Left lung (tissue), 10 donors: Measurements from ENCODE around the gene SLC39A9. TPM values are rescaled to one million over a fixed set of nuclear protein-coding genes. Genes with fewer than 3 reads are reported as not detected.
"Not testable (repeated sequence)": the region's sequence is repeated elsewhere in the genome, so short reads cannot be mapped to it uniquely, and the experiment has no call there.

Source experiments
- ATAC-seq: fragments of 200-7000 bp; cut with Tn5 transposase; one replicate; pipeline ENCODE4 v1.9.1; 2020; ENCODE audit warnings: moderate library complexity
- DNase-seq, 4 donors: peaks; one replicate each; pipeline ENCODE4 v3.0.0-alpha.2; 2013 to 2020
- H3K27ac ChIP-seq, 2 donors: fragments of 200-600 bp; sonication (generic) in 1 of 2; one replicate each; pipeline versions ENCODE4 v1.5.0 to v1.8.0; 2020 to 2021
- H3K27me3 ChIP-seq, 2 donors: fragments of 200-600 bp; sonication (generic) in 1 of 2; one replicate each; pipeline versions ENCODE4 v1.5.0 to v1.8.0; 2020 to 2021
- H3K36me3 ChIP-seq, 2 donors: fragments of 200-600 bp; sonication (generic) in 1 of 2; one replicate each; pipeline versions ENCODE4 v1.5.0 to v1.8.0; 2020 to 2021
- H3K4me1 ChIP-seq, 2 donors: fragments of 200-600 bp; one replicate each; pipeline ENCODE4 v1.8.0; 2021
- H3K4me3 ChIP-seq, 2 donors: fragments of 200-600 bp; sonication (generic) in 1 of 2; one replicate each; pipeline versions ENCODE4 v1.5.0 to v1.8.0; 2020 to 2021; ENCODE audit warnings: mild to moderate bottlenecking in 1 of 2
- H3K9me3 ChIP-seq, 2 donors: fragments of 200-600 bp; sonication (generic) in 1 of 2; one replicate each; pipeline versions ENCODE4 v1.5.0 to v1.8.0; 2020 to 2021
- CTCF ChIP-seq, 2 donors: fragments of 200-600 bp; sonication (generic) in 1 of 2; IDR thresholded peaks; one replicate each; pipeline versions ENCODE4 v1.5.0 to v1.8.0; 2021; ENCODE audit warnings: antibody characterized with exemption in 2 of 2
- intact Hi-C, 2 donors: fragments of 100-400 bp; cut with DNase I; formaldehyde crosslinking; loops; one replicate each; pipeline versions ENCODE4 v1.11.2 to v1.14.2; 2022
- polyA plus RNA-seq, 6 donors: library from polyadenylated mRNA; unstranded; fragments of 120-200 nt; gene quantifications; one replicate each; pipeline ENCODE4 v1.2.1, GENCODE V29; 2013; ENCODE audit not compliant: insufficient read length in 6 of 6
- total RNA-seq, 2 donors: library from RNA; stranded (reverse); fragmentation: NEBNext Ultra II Directional; extraction: Animal tissue kit (Norgen Biotek cat#: 25700); gene quantifications; one replicate each; pipeline ENCODE4 v1.2.1, GENCODE V29; 2021
- donor health status: DM: no; HTN: yes; CAD: no.
- donor health status: DM: no; HTN: no; CAD: no.

Gene SLC39A9
- total and polyA plus RNA-seq, 8 donors = 61.6 to 75.8 (median 68.3) TPM

GRCh38 chr14:69408331-69408960 lies 10.0 kb downstream of the SLC39A9 start:
- Histone ChIP-seq H3K9me3 (no peaks in the 10 kb centered on the region), H3K27ac (no peak overlapping the region), H3K36me3 (peaks cover 0 to 4% of the 10 kb centered on the region in 2 donors), H3K4me3 (no peak overlapping the region), H3K27me3 (no peaks in the 10 kb centered on the region), H3K4me1 (peaks cover 0 to 11% of the 10 kb centered on the region in 2 donors)
- DNase-seq (no peak), ATAC-seq (no peak)
- intact Hi-C loops = no loop called here
- no peak for TF ChIP-seq CTCF (IDR thresholded peaks at IDR 0.05)

GRCh38 chr14:69413483-69413882 lies 15.0 kb downstream of the SLC39A9 start:
- Histone ChIP-seq H3K9me3 (peaks cover 0 to 5% of the 10 kb centered on the region in 2 donors), H3K4me1 (peaks cover 0 to 4% of the 10 kb centered on the region in 2 donors), H3K27ac (no peak overlapping the region), H3K4me3 (no peak overlapping the region), H3K27me3 (no peaks in the 10 kb centered on the region), H3K36me3 (no peaks in the 10 kb centered on the region)
- ATAC-seq = no peak
- DNase-seq = no peak
- intact Hi-C loops = no loop called here
- no peak for TF ChIP-seq CTCF (IDR thresholded peaks at IDR 0.05)

GRCh38 chr14:69416087-69416486 lies 17.6 kb downstream of the SLC39A9 start:
- H3K27ac ChIP-seq = not testable (repeated sequence)

GRCh38 chr14:69423279-69423678 lies 24.8 kb downstream of the SLC39A9 start:
- no peak overlapping the region for H3K27ac ChIP-seq
- intact Hi-C loops = no loop called here
- H3K36me3 ChIP-seq = peaks cover 0 to 39% of the 10 kb centered on the region in 2 donors
- peaks cover 0 to 17% of the 10 kb centered on the region in 2 donors for H3K4me1 ChIP-seq
- no peaks in the 10 kb centered on the region for H3K27me3 ChIP-seq
- no peak overlapping the region for H3K4me3 ChIP-seq
- no peak for ATAC-seq
- DNase-seq = no peak
- no peaks in the 10 kb centered on the region for H3K9me3 ChIP-seq
- TF ChIP-seq CTCF (IDR thresholded peaks at IDR 0.05) = no peak

More at GRCh38 chr14:69416087-69416486, 17.6 kb downstream of the SLC39A9 start:
- intact Hi-C loops, H3K4me1 ChIP-seq, H3K4me3 ChIP-seq, ATAC-seq, H3K36me3 ChIP-seq, DNase-seq, H3K27me3 ChIP-seq, H3K9me3 ChIP-seq: not testable (repeated sequence)

- no peak for DNase-seq
- Histone ChIP-seq H3K27me3 (no peaks in the 10 kb centered on the region), H3K9me3 (no peaks in the 10 kb centered on the region), H3K36me3 (peaks cover 0 to 39% of the 10 kb centered on the region in 2 donors), H3K27ac (no peak overlapping the region), H3K4me1 (peaks cover 0 to 25% of the 10 kb centered on the region in 2 donors), H3K4me3 (no peak overlapping the region)
- ATAC-seq = no peak
- intact Hi-C loops = no loop called here
- no peak for TF ChIP-seq CTCF (IDR thresholded peaks at IDR 0.05)
Measured at GRCh38 chr14:69424149-69424923, 25.8 kb downstream of the SLC39A9 start.
